K562 (cell line): ENCODE results near the gene VDAC1. TPM values are rescaled to one million over a fixed set of nuclear protein-coding genes. Genes with fewer than 3 reads are reported as not detected.

Experiments used
- ATAC-seq: fragments of 200-7000 bp; cut with Tn5 transposase; 3 replicates; pipeline ENCODE4 v1.9.1; 2020; ENCODE audit warnings: moderate library complexity
- BruUV-seq: library from RNA; stranded (reverse); fragments of 400-500 nt; replicated peaks from 2 replicates; lab custom pipeline; 2021; lab: Mats Ljungman, UMichigan
- CTCF ChIA-PET: fragments of 300-600 bp; formaldehyde crosslinking; extraction: SDS; loops from one replicate; lab custom pipeline; 2021; ENCODE audit warnings: low intra/inter-chr PET ratio; lab: Yijun Ruan, JAX
- POLR2A ChIA-PET: fragments of 300-600, 350-650 bp; sonication (Branson Sonifier 250); formaldehyde crosslinking; extraction: SDS; loops from one replicate; lab custom pipeline; 2021; ENCODE audit warnings: antibody characterized with exemption, inconsistent platforms; lab: Yijun Ruan, JAX
- DNase-seq, 4 experiments: peaks; one replicate each; pipeline versions ENCODE4 v3.0.0 to v3.0.0-alpha.2; 2011 to 2018; ENCODE audit warnings: low spot score in 3 of 4, mixed read lengths in 3 of 4; ENCODE audit errors: extremely low read depth in 1 of 4
- FAIRE-seq: peaks from 2 replicates; lab custom pipeline; 2011; peaks lifted over from hg19 to GRCh38; lab: Jason Lieb, UNC
- H2AFZ ChIP-seq: 2 replicates; pipeline ENCODE4 v1.6.0; 2011; ENCODE audit warnings: low read depth, low read length, control low read depth, inconsistent platforms
- H3K27ac ChIP-seq: fragments of 200-600 bp; 3 replicates; pipeline ENCODE4 v1.8.0; 2011; ENCODE audit warnings: low read depth, mild to moderate bottlenecking, control low read depth, inconsistent platforms, low read length, moderate library complexity, mixed read lengths; ENCODE audit errors: extremely low read depth
- H3K27me3 ChIP-seq, 2 experiments: fragments of 300-600 bp in 1 of 2; 2 replicates in 1 of 2; 3 replicates in 1 of 2; pipeline versions ENCODE4 v1.6.0 to v1.8.0; 2011; ENCODE audit warnings: inconsistent platforms in 2 of 2, low read length in 2 of 2, mild to moderate bottlenecking in 1 of 2, mixed read lengths in 1 of 2, moderate library complexity in 1 of 2; ENCODE audit not compliant: control insufficient read depth in 2 of 2, insufficient read depth in 2 of 2
- H3K36me3 ChIP-seq: fragments of 300-600 bp; 3 replicates; pipeline ENCODE4 v1.8.0; 2011; ENCODE audit warnings: mild to moderate bottlenecking, low read length, inconsistent platforms; ENCODE audit not compliant: control insufficient read depth, insufficient read depth
- H3K4me1 ChIP-seq, 2 experiments: fragments of 200-600 bp in 1 of 2; replicated peaks in 1 of 2; 2 replicates in 1 of 2; 3 replicates in 1 of 2; pipeline versions ENCODE4 v1.5.1 to v1.8.0; 2011; ENCODE audit warnings: inconsistent platforms in 2 of 2, low read length in 2 of 2, mild to moderate bottlenecking in 1 of 2, mixed read lengths in 1 of 2, moderate library complexity in 1 of 2; ENCODE audit not compliant: control insufficient read depth in 2 of 2, insufficient read depth in 2 of 2
- H3K4me2 ChIP-seq: 2 replicates; pipeline ENCODE4 v1.6.1; 2011; ENCODE audit warnings: low read length, control low read depth, inconsistent platforms, mixed read lengths; ENCODE audit not compliant: insufficient read depth
- H3K4me3 ChIP-seq: fragments of 200-600 bp; sonication (generic), shearing (Covaris generic); 2 replicates; pipeline ENCODE4 v1.5.1; 2016; ENCODE audit warnings: control low read depth, inconsistent platforms
- H3K79me2 ChIP-seq: fragments of 200-600 bp; 3 replicates; pipeline ENCODE4 v1.8.0; 2011; ENCODE audit warnings: low read length, inconsistent platforms; ENCODE audit not compliant: control insufficient read depth, insufficient read depth
- H3K9ac ChIP-seq, 2 experiments: 2 replicates each; pipeline versions ENCODE4 v1.6.0 to v1.6.1; 2011; ENCODE audit warnings: low read depth in 2 of 2, low read length in 2 of 2, control low read depth in 1 of 2, inconsistent platforms in 1 of 2, mild to moderate bottlenecking in 1 of 2, mixed read lengths in 1 of 2; ENCODE audit not compliant: insufficient read depth in 1 of 2
- H3K9me1 ChIP-seq: one replicate; pipeline ENCODE4 v1.6.0; 2011; ENCODE audit warnings: inconsistent platforms, mild to moderate bottlenecking, low read length, moderate library complexity; ENCODE audit not compliant: control insufficient read depth, insufficient read depth
- H3K9me3 ChIP-seq: replicated peaks from 2 replicates; pipeline ENCODE4 v1.5.1; 2011; ENCODE audit warnings: low read depth, low read length, inconsistent platforms; ENCODE audit not compliant: control insufficient read depth, insufficient read depth
- H4K20me1 ChIP-seq: replicated peaks from 2 replicates; pipeline ENCODE4 v1.6.1; 2011; ENCODE audit warnings: low read length, inconsistent platforms, mixed read lengths; ENCODE audit not compliant: control insufficient read depth, insufficient read depth
- HMGN3 ChIP-seq: IDR thresholded peaks from 2 replicates; pipeline ENCODE4 v1.6.1; 2011; ENCODE audit warnings: borderline replicate concordance, low read depth, mild to moderate bottlenecking, mixed read lengths, low read length; ENCODE audit not compliant: insufficient read length; ENCODE audit errors: extremely low read depth
- JUN ChIP-seq, 2 experiments: sonication (generic) in 1 of 2; formaldehyde crosslinking in 1 of 2; IDR thresholded peaks; 2 replicates each; pipeline versions ENCODE4 v1.6.1 to v1.8.0; 2012 to 2022; ENCODE audit warnings: borderline replicate concordance in 2 of 2, mild to moderate bottlenecking in 2 of 2, improper control_type of control experiment in 1 of 2, low read depth in 1 of 2, low read length in 1 of 2, missing genetic modification reagents in 1 of 2
- L3MBTL2 ChIP-seq: fragments of 450-650 bp; IDR thresholded peaks from 2 replicates; pipeline ENCODE4 v1.6.1; 2016; ENCODE audit warnings: mild to moderate bottlenecking, moderate library complexity
- MYC ChIP-seq, 2 experiments: fragments of 250-450 bp in 1 of 2; sonication (Bioruptor Pico) in 1 of 2; IDR thresholded peaks; 2 replicates each; pipeline versions ENCODE4 v1.5.1 to v1.6.1; 2012 to 2021; ENCODE audit warnings: low read depth in 2 of 2, borderline replicate concordance in 1 of 2, improper control_type of control experiment in 1 of 2, low read length in 1 of 2, mild to moderate bottlenecking in 1 of 2, moderate library complexity in 1 of 2
- NR2F6 ChIP-seq: fragments of 450-650 bp; formaldehyde crosslinking; IDR thresholded peaks from 2 replicates; pipeline ENCODE4 v1.4.0; 2020; ENCODE audit warnings: mild to moderate bottlenecking
- POLR2A ChIP-seq: fragments of 450-650 bp; conservative IDR thresholded peaks from 2 replicates; pipeline ENCODE4 v1.6.1; 2016
- POLR2AphosphoS5 ChIP-seq: IDR thresholded peaks from 2 replicates; pipeline ENCODE4 v1.6.1; 2011; ENCODE audit warnings: mild to moderate bottlenecking, low read depth, low read length, moderate library complexity; ENCODE audit not compliant: control insufficient read depth, insufficient read depth
- RAD51 ChIP-seq: fragments of 450-650 bp; IDR thresholded peaks from 2 replicates; pipeline ENCODE4 v1.7.1; 2016; ENCODE audit warnings: low read depth, mild to moderate bottlenecking, borderline replicate concordance
- SAFB ChIP-seq: fragments of 200-400 bp; formaldehyde crosslinking; IDR thresholded peaks from 2 replicates; pipeline ENCODE4 v1.6.1; 2017; ENCODE audit warnings: low read depth, low read length, borderline replicate concordance
- SAP30 ChIP-seq: fragments of 200-600 bp; sonication (generic); IDR thresholded peaks from 2 replicates; pipeline ENCODE4 v1.6.1; 2012; ENCODE audit warnings: borderline replicate concordance, low read depth, mild to moderate bottlenecking, moderate library complexity, low read length, control low read depth, inconsistent platforms; ENCODE audit not compliant: insufficient read depth, poor library complexity, severe bottlenecking
- SMAD4 ChIP-seq: fragments of 250-450 bp; sonication (Bioruptor Pico); conservative IDR thresholded peaks from 2 replicates; pipeline ENCODE4 v1.8.0; 2021; ENCODE audit warnings: inconsistent platforms, mild to moderate bottlenecking, moderate library complexity
- ZBTB1 ChIP-seq: sonication (generic); formaldehyde crosslinking; IDR thresholded peaks from 2 replicates; pipeline ENCODE4 v1.8.1; 2023; ENCODE audit warnings: missing genetic modification reagents, low read depth, mild to moderate bottlenecking, borderline replicate concordance
- ZNF12 ChIP-seq: sonication (generic); formaldehyde crosslinking; IDR thresholded peaks from 2 replicates; pipeline ENCODE4 v1.4.0; 2020; ENCODE audit warnings: mild to moderate bottlenecking, missing genetic modification reagents
- WGBS: fragments of 100-300 bp; shearing (Covaris generic); methylation state at CpG from one replicate; pipeline ENCODE4 v1.1.6; 2016; ENCODE audit warnings: low coverage, mixed read lengths; ENCODE audit not compliant: insufficient coverage; ENCODE audit errors: missing lambda C conversion rate; 5-methylcytosine and 5-hydroxymethylcytosine counted together
- in situ Hi-C: fragments of 300-500 bp; cut with MboI; formaldehyde crosslinking; loops from 4 replicates; pipeline ENCODE4 v1.15.0; 2018; ENCODE audit warnings: inconsistent platforms, mixed read lengths
- intact Hi-C: fragments of 100-400 bp; cut with micrococcal nuclease; formaldehyde crosslinking; loops from 2 replicates; pipeline ENCODE4 v1.14.2; 2022
- polyA plus RNA-seq, 8 experiments: library from polyadenylated mRNA; depleted of rRNA in 4 of 8; stranded (reverse) in 5 of 8; unstranded in 3 of 8; fragments of >200 nt; fragmentation: Nextera tagmentation in 2 of 8; fragmentation: Illumina TruSeq in 1 of 8; extraction: Ambion mirVana in 2 of 8; extraction: Trizol in 1 of 8; gene quantifications; 2 replicates each; pipeline versions ENCODE4 v1.2.1 to v1.2.3, GENCODE V29; 2011 to 2014; ENCODE audit warnings: inconsistent platforms in 1 of 8, missing spikeins in 1 of 8
- total RNA-seq, 7 experiments: library from RNA; depleted of rRNA in 6 of 7; stranded (reverse); fragments of >200 nt in 6 of 7; fragmentation: Illumina TruSeq in 2 of 7; extraction: Trizol in 2 of 7; gene quantifications; 2 replicates each; pipeline versions ENCODE4 v1.2.1 to v1.2.3, GENCODE V29; 2011 to 2021; ENCODE audit warnings: low replicate concordance in 1 of 7
- TF ChIP-seq, protein P1 (sequence below), 2 experiments: IDR thresholded peaks; 2 replicates each; pipeline ENCODE4 v1.6.1; 2012; ENCODE audit warnings: improper control_type of control experiment in 2 of 2, low read depth in 2 of 2, low read length in 2 of 2, borderline replicate concordance in 1 of 2
- TF ChIP-seq, protein P2 (sequence below): sonication (generic); formaldehyde crosslinking; IDR thresholded peaks from 2 replicates; pipeline ENCODE4 v1.8.1; 2023; ENCODE audit warnings: mild to moderate bottlenecking, missing genetic modification reagents

Gene VDAC1
- total and polyA plus RNA-seq, 9 of the 15 experiments (the other 6 are each of a cell fraction or from before 2014, with no cell fraction given): 168 to 366 (median 293) TPM

DNA sequence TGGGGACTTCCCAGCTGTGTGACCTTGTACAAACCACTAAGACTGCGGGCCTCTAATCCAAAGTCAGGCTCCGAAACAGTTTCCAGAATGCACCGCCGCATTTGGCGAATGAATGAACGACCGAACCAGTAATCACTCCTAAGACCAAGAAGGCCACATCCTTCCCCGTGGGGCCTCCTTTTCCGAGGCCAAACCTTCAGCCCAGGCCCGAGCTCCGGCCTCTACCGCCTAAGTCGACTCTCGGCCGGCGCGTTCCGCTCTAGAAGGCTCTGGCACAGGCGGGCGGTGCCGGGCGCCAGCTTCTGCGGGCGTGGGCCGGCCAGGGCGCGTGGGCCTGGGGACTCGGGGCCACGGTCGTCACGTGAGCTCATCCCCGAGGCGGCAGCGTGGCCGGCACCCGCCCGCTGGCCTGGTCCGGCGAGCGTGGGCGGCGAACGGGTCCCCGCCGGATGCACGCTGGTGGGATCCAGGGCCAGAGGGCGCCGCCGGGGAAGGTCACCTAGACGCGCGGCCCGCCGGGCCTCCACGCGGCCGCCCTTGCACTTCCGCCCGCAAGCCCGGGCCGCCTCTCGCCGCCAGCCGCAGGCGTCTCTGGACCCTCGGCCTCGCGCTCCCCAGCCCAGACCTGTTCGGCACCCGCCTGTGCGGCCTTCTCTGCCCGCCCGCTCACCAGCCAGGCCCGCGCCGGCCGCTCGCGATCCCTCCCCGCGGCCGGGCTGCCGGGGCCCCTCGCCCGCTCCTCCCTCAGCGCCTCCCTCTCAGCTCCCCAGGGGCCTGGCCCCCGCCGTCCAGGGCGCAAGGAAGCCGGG is 754 bp downstream of the VDAC1 start:
- peaks cover 6% of the 10 kb centered on the region for H3K9me1 ChIP-seq
- FAIRE-seq: no peak
- no peaks in the 10 kb centered on the region; a peak in 1 of 5 replicates for H3K27me3 ChIP-seq
- H3K4me1 ChIP-seq: peaks cover 34 to 55% of the 10 kb centered on the region in 2 experiments
- peaks cover 44% of the 10 kb centered on the region for H3K36me3 ChIP-seq
- no peaks in the 10 kb centered on the region for H3K9me3 ChIP-seq
- CTCF ChIA-PET: no interaction called here
- peak overlapping the region; percentile 99 for H3K4me3 ChIP-seq
- peak overlapping the region; percentile 74 for H2AFZ ChIP-seq
- peak overlapping the region; percentile 88 for H3K4me2 ChIP-seq
- in situ Hi-C loops: no loop called here
- intact Hi-C loops: no loop called here
- peak; percentile 45 for ATAC-seq
- DNase-seq: peak; percentile 69 to 91 (median 80)
- BruUV-seq: no TSS peak
- WGBS: 0% methylated on average over 40 of the region's 90 CpGs
- peaks cover 35% of the 10 kb centered on the region for H4K20me1 ChIP-seq
- H3K9ac ChIP-seq: peak overlapping the region; percentile 94 to 99
- peaks cover 69% of the 10 kb centered on the region for H3K79me2 ChIP-seq
- POLR2A ChIA-PET: interaction anchor here (0.6 to 1.1 kb wide), 6 partner anchors 9 to 173 kb away, joined by 3 to 5 read pairs (median 3); partner anchors contain the start of gene SKP1
- H3K27ac ChIP-seq: peak overlapping the region; percentile 98
- TF ChIP-seq MYC (IDR thresholded peaks at IDR 0.05; ENCODE audit: low read depth, low read length): peak; percentile 88
- no peak for TF ChIP-seq MYC (CRISPR knock-in tag; IDR thresholded peaks at IDR 0.05; ENCODE audit: borderline replicate concordance, low read depth)
- 0 out of 2 replicates have a peak, but pooled peaks have one; percentile 44 for TF ChIP-seq ZNF12 (CRISPR knock-in tag)
- 0 out of 2 replicates have a peak, but pooled peaks have one; percentile 8 for TF ChIP-seq RAD51
- TF ChIP-seq L3MBTL2: peak; percentile 64; the same call in 1 of the 2 replicates
- 0 out of 2 replicates have a peak, but pooled peaks have one; percentile 16 for TF ChIP-seq ZBTB1 (CRISPR knock-in tag)
- TF ChIP-seq POLR2A: 0 out of 2 replicates have a peak, but pooled peaks have one; percentile 35
- TF ChIP-seq, protein P1, sequence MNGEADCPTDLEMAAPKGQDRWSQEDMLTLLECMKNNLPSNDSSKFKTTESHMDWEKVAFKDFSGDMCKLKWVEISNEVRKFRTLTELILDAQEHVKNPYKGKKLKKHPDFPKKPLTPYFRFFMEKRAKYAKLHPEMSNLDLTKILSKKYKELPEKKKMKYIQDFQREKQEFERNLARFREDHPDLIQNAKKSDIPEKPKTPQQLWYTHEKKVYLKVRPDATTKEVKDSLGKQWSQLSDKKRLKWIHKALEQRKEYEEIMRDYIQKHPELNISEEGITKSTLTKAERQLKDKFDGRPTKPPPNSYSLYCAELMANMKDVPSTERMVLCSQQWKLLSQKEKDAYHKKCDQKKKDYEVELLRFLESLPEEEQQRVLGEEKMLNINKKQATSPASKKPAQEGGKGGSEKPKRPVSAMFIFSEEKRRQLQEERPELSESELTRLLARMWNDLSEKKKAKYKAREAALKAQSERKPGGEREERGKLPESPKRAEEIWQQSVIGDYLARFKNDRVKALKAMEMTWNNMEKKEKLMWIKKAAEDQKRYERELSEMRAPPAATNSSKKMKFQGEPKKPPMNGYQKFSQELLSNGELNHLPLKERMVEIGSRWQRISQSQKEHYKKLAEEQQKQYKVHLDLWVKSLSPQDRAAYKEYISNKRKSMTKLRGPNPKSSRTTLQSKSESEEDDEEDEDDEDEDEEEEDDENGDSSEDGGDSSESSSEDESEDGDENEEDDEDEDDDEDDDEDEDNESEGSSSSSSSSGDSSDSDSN (IDR thresholded peaks at IDR 0.05; ENCODE audit: borderline replicate concordance in 1 of 2, low read depth in 2 of 2, low read length in 2 of 2): peak; percentile 20 to 79; a peak in 2 of 4 replicates
- TF ChIP-seq HMGN3: no peak
- TF ChIP-seq, protein P2, sequence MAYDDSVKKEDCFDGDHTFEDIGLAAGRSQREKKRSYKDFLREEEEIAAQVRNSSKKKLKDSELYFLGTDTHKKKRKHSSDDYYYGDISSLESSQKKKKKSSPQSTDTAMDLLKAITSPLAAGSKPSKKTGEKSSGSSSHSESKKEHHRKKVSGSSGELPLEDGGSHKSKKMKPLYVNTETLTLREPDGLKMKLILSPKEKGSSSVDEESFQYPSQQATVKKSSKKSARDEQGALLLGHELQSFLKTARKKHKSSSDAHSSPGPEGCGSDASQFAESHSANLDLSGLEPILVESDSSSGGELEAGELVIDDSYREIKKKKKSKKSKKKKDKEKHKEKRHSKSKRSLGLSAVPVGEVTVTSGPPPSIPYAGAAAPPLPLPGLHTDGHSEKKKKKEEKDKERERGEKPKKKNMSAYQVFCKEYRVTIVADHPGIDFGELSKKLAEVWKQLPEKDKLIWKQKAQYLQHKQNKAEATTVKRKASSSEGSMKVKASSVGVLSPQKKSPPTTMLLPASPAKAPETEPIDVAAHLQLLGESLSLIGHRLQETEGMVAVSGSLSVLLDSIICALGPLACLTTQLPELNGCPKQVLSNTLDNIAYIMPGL (CRISPR knock-in tag): peak; percentile 44; the same call in 1 of the 2 replicates
- TF ChIP-seq NR2F6 (CRISPR knock-in tag): no peak
- TF ChIP-seq POLR2AphosphoS5: peak; percentile 36
- TF ChIP-seq JUN (IDR thresholded peaks at IDR 0.05; ENCODE audit: borderline replicate concordance, low read depth, low read length): no peak
- no peak; the same call in 1 of the 2 replicates for TF ChIP-seq JUN (CRISPR knock-in tag; IDR thresholded peaks at IDR 0.05; ENCODE audit: borderline replicate concordance)
- peak; percentile 71 for TF ChIP-seq SAP30
- peak; percentile 84 for TF ChIP-seq SAFB
- peak; percentile 39; the same call in 1 of the 2 replicates for TF ChIP-seq SMAD4
